GM21576 (cell line): ENCODE results near the gene PADI2.
A peak's percentile ranks its signal among the peaks of the same experiment; 100 is the strongest.

ENCODE experiments used
- ATAC-seq: cut with Tn5 transposase; IDR thresholded peaks from one replicate; pipeline ENCODE4 v1.9.1; 2021; ENCODE audit warnings: mild to moderate bottlenecking, moderate library complexity; ENCODE audit not compliant: unreplicated experiment

The PADI2 gene

DNA sequence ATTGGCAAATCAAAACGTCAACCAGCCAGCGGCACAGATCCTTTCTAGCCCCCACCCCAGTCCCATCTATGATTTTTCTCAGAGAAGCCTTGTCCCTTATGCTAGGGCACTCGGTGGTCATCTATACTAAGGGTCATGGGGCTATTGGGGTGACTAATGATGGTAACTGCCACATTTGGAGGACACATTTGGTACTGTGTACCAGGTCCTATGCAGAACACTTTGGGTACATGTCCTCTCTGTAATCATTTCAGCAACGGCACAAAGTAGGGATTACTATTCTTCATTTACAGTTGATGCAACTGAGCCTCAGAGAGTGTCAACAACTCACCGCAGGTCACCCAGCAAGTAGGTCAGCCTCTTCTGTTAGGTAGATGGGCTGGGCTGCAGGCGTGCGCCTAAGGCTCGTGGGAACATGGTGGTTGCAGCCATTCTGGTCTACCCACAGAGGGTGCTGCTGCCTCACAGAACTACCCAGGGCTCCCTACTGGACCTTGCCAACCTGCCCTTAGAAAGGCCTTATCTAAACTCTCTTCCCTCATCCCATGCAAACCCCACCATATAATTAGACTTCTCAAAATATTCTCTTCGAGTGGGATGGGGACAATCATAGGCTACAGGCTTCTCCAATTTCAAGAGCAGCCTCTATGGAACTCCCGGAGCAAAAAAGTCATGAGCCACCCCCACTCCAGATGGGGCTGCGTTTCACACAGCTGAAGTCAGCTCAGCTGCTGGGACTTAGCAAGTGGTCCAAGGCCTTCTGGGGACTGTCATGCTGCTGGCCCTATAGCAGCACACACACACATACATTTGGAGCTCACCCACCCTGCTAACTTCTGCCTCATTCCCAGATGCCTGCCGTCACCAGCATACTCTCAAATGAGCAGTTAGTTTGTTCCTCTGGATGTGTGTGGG lies 59.6 kb downstream of the PADI2 start:
- ATAC-seq, result no peak

DNA sequence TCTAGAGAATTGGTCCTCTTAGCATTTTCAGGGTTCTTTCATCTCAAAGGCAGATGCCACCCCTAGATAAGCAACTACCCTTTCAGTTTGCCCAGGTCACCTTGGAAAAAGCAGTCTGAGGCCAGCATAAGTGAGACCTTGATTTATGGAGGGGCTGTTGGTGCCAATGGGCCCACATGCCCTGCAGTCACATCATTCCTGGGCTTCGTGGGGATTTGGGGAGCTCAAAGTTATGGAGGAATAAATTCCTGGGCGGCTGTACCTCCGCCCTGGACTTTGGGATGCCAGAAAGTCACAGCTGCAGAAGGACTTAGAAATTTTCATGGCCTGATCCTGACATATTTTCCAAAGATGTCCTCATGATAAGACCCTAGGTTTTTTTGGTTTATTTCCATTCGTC lies 62.7 kb downstream of the PADI2 start:
- ATAC-seq, result no peak

DNA sequence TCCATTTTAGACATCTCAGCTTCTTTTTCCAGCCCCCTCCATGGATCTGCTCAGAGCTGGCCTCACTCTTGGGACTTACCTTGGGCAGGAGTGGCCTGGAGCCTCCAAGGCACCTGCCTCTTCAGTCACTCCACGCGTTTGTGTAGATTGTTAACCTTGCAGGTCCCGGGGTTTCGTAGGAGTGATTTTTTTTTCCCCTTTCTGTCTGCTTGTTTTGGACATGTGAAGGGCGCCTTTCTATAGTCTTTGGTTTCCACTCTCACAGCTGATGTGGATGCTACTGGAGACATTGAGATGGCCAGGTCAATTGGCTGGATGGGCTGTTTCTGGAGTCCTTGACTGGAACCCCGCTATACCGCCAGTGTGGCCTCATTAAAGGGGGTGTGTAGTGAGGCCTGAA lies 63.5 kb downstream of the PADI2 start:
- no peak for ATAC-seq

DNA sequence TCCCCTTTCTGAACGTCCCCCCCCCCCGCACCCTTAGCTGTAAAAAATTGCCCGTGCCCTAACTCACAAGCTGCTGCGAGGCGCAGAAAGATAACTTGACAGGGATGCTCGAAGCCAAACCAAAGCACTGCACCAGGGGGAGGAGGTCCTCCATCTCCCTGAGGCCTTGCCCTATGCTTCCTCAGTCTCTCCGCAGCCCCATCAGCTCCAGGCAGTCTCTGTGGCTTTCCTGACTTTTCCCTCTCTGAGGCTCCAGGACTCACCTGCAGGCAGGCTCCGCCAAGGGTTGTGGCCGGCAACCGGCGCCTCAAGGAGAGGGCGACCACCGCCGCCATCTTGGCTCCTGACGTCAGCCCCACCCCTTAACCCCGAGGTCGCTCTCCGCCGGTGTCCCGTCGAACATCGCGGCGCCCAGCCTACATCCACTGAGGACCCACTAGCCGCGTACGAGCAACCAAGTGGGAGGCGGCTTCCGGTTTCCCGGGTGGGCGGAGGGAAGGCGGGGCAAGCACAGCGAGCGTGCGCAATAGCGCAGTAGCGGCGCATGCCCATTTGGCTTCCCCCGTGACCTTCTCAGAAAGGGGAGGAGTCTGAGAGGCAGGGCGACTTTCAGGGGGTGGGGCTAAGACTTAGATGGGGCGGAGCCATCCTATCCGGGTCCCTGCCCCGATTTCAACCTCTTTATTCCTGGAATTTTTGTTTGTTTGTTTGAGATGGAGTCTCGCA lies 65.4 kb downstream of the PADI2 start, which contains the start of gene SDHB:
Gene SDHB, minus strand, starts transcription at position 348 of the 726 bp plus-strand sequence. Its CDS starts 13 bp downstream, at position 335.
- peak; percentile 94 for ATAC-seq

DNA sequence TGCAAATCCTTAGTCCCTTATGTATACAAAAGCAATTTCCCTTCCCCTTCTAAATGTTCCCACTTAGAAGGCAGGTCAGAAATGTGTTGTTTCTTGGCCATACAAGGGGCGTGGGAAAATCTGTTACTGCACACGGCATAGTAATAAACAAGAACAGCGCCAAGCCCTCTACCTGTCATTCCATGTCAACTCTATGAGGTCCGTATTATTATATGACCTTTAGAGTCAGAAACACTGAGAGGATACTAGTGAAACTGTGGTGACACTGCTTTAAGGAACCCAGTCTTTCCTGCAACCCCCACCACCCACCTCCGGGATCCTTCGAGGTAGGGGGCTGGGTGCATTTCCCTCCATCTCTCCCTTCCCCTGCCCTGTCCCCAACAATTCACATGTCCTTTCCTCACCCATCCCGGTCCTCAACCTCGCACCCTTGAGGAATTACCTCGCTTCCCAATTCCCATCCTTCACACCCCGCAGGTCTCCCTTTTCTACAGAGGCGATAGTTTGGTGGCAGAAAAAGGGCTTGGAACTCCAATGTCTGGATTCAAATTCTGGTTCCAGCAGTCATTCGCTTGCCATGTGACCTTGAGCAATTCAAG lies 66.1 kb downstream of the PADI2 start:
- ATAC-seq, result no peak

- no peak for ATAC-seq
These were observed 66.6 kb downstream of the PADI2 start for GRCh38 chr1:17052641-17053040.

GRCh38 chr1:17052038-17052437 lies 67.2 kb downstream of the PADI2 start:
- ATAC-seq, result no peak

DNA sequence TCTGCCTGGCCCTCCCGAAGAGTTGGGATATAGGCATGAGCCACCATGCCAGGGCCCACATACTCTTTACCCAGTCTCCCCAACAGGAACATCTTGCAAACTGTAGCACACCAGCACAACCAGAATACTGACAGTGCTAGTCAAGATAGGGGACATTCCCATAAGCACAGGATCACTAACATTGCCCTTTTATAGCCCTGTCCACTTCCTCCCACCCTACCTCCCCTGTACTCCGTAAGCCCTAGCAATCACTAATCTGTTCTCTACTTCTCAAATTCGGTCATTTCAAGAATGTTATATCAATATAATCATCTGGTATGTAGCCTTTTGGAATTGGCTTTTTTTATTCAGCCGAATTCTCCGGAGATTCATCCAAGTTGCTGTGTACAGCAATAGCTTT lies 71.3 kb downstream of the PADI2 start:
- ATAC-seq, result no peak

GRCh38 chr1:17046334-17046657 lies 73.0 kb downstream of the PADI2 start:
- no peak for ATAC-seq

- ATAC-seq, result no peak
These were observed 73.5 kb downstream of the PADI2 start for GRCh38 chr1:17045634-17046333.

- no peak for ATAC-seq
These were observed 74.1 kb downstream of the PADI2 start for GRCh38 chr1:17045150-17045549.

GRCh38 chr1:17043676-17044075 lies 75.6 kb downstream of the PADI2 start:
- no peak for ATAC-seq

DNA sequence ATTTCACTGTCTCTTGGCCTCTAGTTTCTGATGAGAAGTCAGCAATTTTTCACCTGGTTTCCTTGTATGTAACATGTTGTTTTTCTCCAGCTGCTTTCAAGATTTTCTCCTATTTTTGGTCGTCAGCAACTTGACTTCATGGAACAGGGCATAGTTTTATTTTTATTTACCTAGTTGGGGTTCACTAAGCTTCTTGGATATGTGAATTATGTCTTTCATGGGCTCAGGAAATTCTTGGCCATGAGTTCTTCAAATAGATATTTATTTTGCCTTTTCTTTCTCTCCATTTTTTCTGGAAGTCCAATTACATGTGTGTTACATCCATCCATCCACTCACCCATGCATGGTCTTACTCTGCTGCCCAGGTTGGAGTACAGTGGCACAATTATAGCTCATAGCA lies 79.1 kb downstream of the PADI2 start:
- ATAC-seq, result no peak

DNA sequence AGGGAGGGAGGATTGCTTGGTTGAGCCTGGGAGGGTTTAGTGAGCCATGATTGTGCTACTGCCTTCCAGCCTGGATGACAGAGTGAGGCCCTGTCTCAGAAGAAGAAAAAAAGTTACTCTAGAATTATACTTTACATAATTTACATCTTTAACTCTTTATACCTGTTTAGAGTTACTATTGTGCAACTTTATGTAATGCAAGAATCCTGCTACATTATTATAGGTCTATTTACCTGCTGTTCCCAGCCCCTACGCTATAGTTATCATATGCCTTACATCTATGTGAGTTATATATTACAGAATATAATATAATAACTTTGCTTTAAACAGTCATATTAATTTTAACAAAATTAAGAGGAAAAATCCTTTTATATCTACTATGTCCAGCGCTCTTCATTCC lies 79.7 kb downstream of the PADI2 start:
- no peak for ATAC-seq

DNA sequence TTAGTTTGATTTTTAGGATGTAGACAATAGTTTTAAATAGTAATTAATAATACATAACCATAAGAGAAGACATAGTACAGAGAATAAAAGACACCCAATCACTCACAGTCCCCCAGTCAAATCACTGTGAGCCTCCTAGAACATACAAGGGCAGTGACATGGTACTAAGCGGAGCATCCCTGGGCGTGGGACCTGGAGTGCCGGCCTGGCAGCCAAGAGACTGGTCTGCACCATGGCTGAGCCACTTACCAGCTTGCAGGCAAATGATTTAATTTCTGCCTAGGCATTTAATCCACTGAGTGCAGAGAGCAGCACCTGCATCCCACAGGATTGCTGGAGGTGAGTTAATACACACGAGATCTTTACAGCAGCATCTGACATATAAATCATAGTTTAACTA lies 85.8 kb downstream of the PADI2 start:
- no peak for ATAC-seq

- ATAC-seq, result no peak
These were observed 86.5 kb downstream of the PADI2 start for GRCh38 chr1:17032741-17033140.

GRCh38 chr1:17031436-17031835 lies 87.8 kb downstream of the PADI2 start:
- ATAC-seq, result no peak

GRCh38 chr1:17030206-17030605 lies 89.0 kb downstream of the PADI2 start:
- ATAC-seq, result no peak

DNA sequence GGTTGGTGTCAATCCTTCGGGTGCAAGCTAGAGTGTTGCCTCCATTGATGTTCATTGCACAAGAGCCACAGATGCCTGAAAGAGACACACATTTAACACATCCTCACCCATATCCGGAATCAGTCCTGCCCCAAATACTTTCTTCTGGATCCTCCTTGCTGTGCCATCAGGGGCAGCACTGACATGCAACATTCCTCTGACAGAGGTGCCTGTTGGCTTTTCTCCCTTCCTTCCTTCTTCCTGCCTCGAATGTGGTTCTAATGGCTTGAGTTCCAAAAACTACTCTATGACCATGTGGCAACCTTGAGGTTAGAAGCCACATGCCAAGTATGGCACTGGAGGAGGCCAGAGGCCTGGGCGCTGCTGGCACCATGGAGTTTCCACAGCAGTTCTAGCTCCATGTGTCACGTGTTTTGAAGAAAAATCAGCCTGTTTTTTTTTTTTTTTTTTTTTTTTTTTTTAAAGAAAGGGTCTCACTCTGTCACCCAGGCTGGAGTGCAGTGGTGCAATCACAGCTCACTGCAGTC lies 90.5 kb downstream of the PADI2 start:
- no peak for ATAC-seq

DNA sequence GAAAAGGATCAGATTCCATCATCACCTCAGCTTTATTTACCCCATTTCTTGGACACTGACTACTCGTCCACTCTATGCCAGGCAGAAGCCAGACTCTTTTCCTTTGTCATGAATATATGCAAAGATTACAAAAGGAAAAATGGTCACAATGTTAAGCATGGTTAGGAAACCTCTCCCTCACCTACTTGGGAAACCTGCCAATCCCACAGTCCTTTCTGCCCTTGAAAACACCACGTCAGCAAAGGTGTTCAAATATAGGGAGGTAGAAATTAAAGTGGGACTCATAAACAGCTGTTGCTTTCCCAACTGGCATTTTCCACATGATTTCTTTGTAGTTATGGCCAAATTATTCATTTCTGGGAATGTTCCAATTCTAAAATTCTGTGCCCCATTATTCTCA lies 91.4 kb downstream of the PADI2 start:
- ATAC-seq, result no peak

- ATAC-seq, result no peak
These were observed 91.8 kb downstream of the PADI2 start for GRCh38 chr1:17027403-17027802.
